ENCODE results near the gene SRRM4.

Gene SRRM4

DNA sequence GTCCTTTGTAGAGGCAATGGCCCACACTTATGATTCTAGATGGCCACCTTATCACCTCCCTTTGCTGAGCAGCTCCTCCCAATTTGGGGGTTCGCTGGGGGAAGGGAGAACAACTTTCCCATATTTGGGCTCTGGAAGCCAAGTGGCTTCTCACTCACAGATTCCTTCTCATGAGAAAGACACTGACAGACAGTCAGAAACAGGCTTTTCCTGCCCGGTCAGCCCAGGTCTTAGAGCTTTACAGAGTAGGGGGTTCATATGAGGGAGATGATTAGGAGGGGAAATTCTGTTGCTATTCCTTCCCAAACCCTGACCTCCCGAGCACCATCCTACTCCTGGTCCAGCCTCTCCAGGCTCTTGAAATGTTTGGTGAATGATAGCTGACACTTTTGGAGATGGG is 137.3 kb downstream of the SRRM4 start:
- no peak for DNase-seq (ENCODE audit: low spot score)

DNA sequence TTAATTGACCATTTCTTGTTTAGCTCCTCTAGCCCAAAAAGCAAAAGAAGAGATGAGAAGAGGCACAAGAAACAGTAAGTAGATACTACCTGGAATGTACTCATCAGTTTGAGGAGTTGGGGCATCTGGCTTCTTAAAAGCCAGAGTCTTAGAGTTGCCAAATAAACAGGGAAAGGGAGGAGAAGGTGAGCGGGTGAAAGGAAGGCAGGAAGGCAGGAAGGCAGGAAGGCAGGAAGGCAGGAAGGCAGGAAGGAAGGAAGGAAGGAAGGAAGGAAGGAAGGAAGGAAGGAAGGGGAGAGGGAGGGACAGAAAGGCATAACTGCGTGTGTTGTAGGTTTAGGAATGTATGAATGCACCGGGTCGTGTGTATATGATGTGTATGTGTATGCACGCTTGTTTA is 140.7 kb downstream of the SRRM4 start:
- no peak for DNase-seq (ENCODE audit: low spot score)

DNA sequence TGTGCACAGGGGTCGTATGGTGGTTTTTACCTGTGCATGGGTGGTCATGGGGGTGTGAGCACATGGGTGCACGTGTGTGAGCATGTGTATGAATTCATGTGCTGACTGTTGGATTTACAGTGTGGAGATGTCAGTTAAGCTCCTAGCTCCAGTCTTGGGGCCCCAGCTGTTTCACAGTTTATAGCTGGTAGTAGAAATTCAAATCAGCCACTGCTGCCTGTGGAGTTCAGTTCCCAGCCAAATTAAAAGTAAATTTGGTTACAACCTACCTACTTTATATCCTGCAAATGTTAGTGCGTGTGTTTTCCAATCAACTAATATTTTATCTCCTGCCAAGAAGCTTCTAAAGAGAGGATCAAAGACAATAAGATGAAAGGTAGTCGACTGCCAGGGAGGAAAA is 141.4 kb downstream of the SRRM4 start:
- no peak for DNase-seq (ENCODE audit: low spot score)

- no peak for DNase-seq (ENCODE audit: low spot score)
Measured at GRCh38 chr12:119128527-119128926, 147.2 kb downstream of the SRRM4 start.

- DNase-seq (ENCODE audit: low spot score), result no peak
Measured at GRCh38 chr12:119129827-119130434, 148.6 kb downstream of the SRRM4 start.

DNA sequence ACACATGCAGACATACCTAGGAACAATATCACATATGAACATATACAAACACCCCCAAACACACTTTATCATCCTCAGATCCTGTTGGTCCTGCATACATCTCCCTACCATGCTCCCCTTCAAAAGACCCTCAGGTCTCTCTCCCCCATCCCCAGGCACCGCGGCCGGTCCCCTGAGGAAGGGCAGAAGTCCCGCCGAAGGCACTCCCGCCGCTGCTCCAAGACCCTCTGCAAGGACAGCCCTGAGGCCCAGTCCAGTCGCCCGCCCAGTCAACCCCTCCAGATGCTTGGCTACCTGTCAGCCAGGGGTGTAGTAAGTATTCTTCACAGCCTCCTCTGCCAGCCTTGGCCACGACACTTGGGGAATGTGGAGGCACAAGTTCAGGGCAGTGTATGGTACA is 149.2 kb downstream of the SRRM4 start:
- no peak for DNase-seq (ENCODE audit: low spot score)

GRCh38 chr12:119134284-119135072 is 153.1 kb downstream of the SRRM4 start:
- no peak for DNase-seq (ENCODE audit: low spot score)

GRCh38 chr12:119136811-119137410 is 155.6 kb downstream of the SRRM4 start:
- DNase-seq (ENCODE audit: low spot score), result no peak

GRCh38 chr12:119139448-119139847 is 158.1 kb downstream of the SRRM4 start:
- no peak for DNase-seq (ENCODE audit: low spot score)

DNA sequence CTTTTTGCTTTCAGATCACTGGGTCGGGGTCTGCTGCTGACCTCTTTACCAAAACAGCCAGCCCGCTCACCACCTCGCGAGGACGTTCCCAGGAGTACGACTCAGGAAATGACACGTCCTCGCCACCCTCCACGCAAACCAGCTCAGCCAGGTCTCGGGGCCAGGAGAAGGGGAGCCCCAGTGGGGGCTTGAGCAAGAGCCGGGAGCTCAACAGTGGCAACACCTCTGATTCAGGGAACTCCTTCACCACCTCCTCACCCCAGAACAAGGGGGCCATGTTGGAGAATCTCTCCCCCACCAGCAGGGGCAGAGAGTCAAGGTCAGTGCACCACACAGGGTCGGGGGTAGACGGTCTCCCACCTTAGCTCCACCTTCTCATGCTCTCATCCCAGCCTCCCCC is 164.0 kb downstream of the SRRM4 start:
- DNase-seq (ENCODE audit: low spot score), result peak; percentile 41

GRCh38 chr12:119147847-119148448 is 166.6 kb downstream of the SRRM4 start:
- DNase-seq (ENCODE audit: low spot score), result no peak

- DNase-seq (ENCODE audit: low spot score), result no peak
Measured at GRCh38 chr12:119149270-119149669, 167.9 kb downstream of the SRRM4 start.

- DNase-seq (ENCODE audit: low spot score), result no peak
Measured at GRCh38 chr12:119151445-119152026, 170.2 kb downstream of the SRRM4 start.

- DNase-seq (ENCODE audit: low spot score), result peak; percentile 90
Measured at GRCh38 chr12:119153477-119154434, 172.4 kb downstream of the SRRM4 start.

DNA sequence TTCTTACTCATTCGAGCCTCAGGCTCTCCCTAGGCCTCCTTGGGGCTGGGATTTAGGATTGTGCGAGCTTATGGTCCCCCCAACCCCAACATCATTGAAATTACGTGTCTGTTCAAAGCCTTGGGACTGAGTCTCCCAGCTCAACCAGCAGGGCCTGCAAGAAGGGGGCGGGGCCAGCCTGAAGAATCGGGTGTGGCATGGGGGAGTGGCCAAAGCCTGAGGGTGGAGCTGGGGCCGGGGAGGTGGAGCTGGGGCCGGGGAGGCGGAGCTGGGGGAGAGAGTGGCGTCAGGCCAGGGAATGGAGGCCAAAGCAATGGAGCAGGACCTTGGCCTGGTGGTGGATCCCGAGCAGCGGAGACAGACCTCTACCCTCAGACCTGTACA is 173.1 kb downstream of the SRRM4 start:
- DNase-seq (ENCODE audit: low spot score), result peak; percentile 89

GRCh38 chr12:119156401-119157044 is 175.2 kb downstream of the SRRM4 start:
- DNase-seq (ENCODE audit: low spot score), result peak; percentile 92

DNA sequence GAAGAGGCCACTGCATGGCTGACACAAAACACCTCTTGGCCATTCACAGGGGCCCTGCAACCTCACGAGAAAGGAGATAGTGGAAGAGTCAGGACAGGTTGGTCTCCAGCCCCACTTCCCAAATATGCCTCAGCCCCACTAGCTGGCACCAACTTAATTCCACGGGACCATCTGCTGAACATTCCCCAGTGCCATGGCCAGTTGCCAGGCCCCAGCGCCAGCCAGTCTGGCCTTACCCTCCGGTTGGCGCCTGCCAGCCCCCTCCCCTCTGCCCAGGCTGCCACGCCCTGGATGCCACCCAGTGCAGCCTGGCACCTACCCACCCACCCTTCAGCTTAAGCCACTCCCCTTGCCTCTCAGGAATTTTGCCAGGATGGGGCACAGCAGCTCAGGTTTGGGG is 176.2 kb downstream of the SRRM4 start:
- DNase-seq (ENCODE audit: low spot score), result no peak

- no peak for DNase-seq (ENCODE audit: low spot score)
Measured at GRCh38 chr12:119157978-119158377, 176.6 kb downstream of the SRRM4 start.

- no peak for DNase-seq (ENCODE audit: low spot score)
Measured at GRCh38 chr12:119158402-119158801, 177.1 kb downstream of the SRRM4 start.

DNA sequence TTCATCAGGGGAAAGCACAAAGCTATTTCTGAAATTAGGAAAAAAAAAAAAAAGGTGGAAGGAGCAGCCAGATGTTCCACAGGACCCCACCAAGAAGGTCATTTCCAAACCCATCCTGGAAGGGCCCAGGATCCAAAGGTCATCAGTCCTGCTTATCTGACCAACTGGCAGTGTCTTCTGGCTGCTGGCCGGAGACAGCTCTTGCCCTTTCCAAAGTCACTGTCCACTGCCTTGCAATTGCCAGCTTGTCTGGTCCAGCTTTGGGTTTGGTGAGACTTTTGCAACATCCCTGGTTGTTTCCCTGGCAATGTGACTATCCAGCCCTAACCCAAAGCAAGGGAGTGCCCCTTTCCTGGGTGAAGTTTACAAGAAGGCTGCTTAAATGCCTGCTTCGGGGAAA is 178.5 kb downstream of the SRRM4 start:
- no peak for DNase-seq (ENCODE audit: low spot score)

- DNase-seq (ENCODE audit: low spot score), result no peak
Measured at GRCh38 chr12:119167902-119168301, 186.6 kb downstream of the SRRM4 start.
